Liver (tissue), 9 donors: ENCODE data around the gene DLGAP5. TPM values are rescaled to one million over a fixed set of nuclear protein-coding genes. Genes with fewer than 3 reads are reported as not detected.

ENCODE experiments used
- DNase-seq: peaks from one replicate; pipeline ENCODE4 v3.0.0-alpha.2; 2017; ENCODE audit warnings: low spot score
- H3K27ac ChIP-seq, 2 donors: one replicate each; pipeline ENCODE4 v1.7.0; 2013; ENCODE audit warnings: inconsistent platforms in 2 of 2, low read length in 2 of 2, control low read depth in 1 of 2, low read depth in 1 of 2, mild to moderate bottlenecking in 1 of 2
- H3K27me3 ChIP-seq, 4 donors: one replicate each; pipeline versions ENCODE4 v1.6.1 to v1.7.0; 2013; ENCODE audit warnings: low read length in 3 of 4, inconsistent platforms in 1 of 4, mild to moderate bottlenecking in 1 of 4, moderate library complexity in 1 of 4; ENCODE audit not compliant: control insufficient read depth in 4 of 4, insufficient read depth in 4 of 4
- H3K36me3 ChIP-seq, 4 donors: one replicate each; pipeline versions ENCODE4 v1.6.1 to v1.7.0; 2013; ENCODE audit warnings: low read length in 3 of 4, mild to moderate bottlenecking in 3 of 4, low read depth in 1 of 4, moderate library complexity in 1 of 4; ENCODE audit not compliant: control insufficient read depth in 4 of 4, insufficient read depth in 3 of 4
- H3K4me1 ChIP-seq, 4 donors: one replicate each; pipeline versions ENCODE4 v1.6.1 to v1.7.0; 2013; ENCODE audit warnings: low read length in 3 of 4, mild to moderate bottlenecking in 3 of 4, moderate library complexity in 1 of 4; ENCODE audit not compliant: control insufficient read depth in 4 of 4, insufficient read depth in 4 of 4
- H3K4me3 ChIP-seq, 3 donors: one replicate each; pipeline versions ENCODE4 v1.6.1 to v1.7.0; 2013; ENCODE audit warnings: low read length in 3 of 3, control low read depth in 1 of 3, low read depth in 1 of 3, mild to moderate bottlenecking in 1 of 3
- H3K9ac ChIP-seq, 2 donors: one replicate each; pipeline ENCODE4 v1.7.0; 2013; ENCODE audit warnings: low read length in 2 of 2, mild to moderate bottlenecking in 2 of 2, moderate library complexity in 2 of 2, control low read depth in 1 of 2, low read depth in 1 of 2
- H3K9me3 ChIP-seq, 4 donors: one replicate each; pipeline versions ENCODE4 v1.6.1 to v1.7.0; 2013; ENCODE audit warnings: low read length in 3 of 4; ENCODE audit not compliant: control insufficient read depth in 4 of 4
- ATF3 ChIP-seq: IDR thresholded peaks from 2 replicates; pipeline ENCODE4 v1.6.1; 2016; ENCODE audit warnings: antibody characterized with exemption
- CTCF ChIP-seq: fragments of 150-350 bp; IDR thresholded peaks from 2 replicates; pipeline ENCODE4 v1.5.1; 2017; ENCODE audit warnings: improper control_type of control experiment, low read depth, low read length; ENCODE audit not compliant: missing input control
- EGR1 ChIP-seq, 2 donors: IDR thresholded peaks; 2 replicates each; pipeline ENCODE4 v1.6.1; 2016 to 2018; ENCODE audit warnings: antibody characterized with exemption in 2 of 2, low read depth in 2 of 2
- FOXA1 ChIP-seq: IDR thresholded peaks from 2 replicates; pipeline ENCODE4 v1.6.1; 2016; ENCODE audit warnings: antibody characterized with exemption
- FOXA2 ChIP-seq: IDR thresholded peaks from 2 replicates; pipeline ENCODE4 v1.6.1; 2016; ENCODE audit warnings: antibody characterized with exemption
- GABPA ChIP-seq, 2 donors: IDR thresholded peaks in 1 of 2; conservative IDR thresholded peaks in 1 of 2; 2 replicates each; pipeline ENCODE4 v1.6.1; 2016; ENCODE audit warnings: antibody characterized with exemption in 2 of 2, mild to moderate bottlenecking in 1 of 2, moderate library complexity in 1 of 2
- HNF4A ChIP-seq, 2 donors: conservative IDR thresholded peaks; 2 replicates each; pipeline ENCODE4 v1.6.1; 2016; ENCODE audit warnings: antibody characterized with exemption in 2 of 2, mild to moderate bottlenecking in 2 of 2
- HNF4G ChIP-seq: IDR thresholded peaks from 2 replicates; pipeline ENCODE4 v1.6.1; 2016; ENCODE audit warnings: antibody characterized with exemption
- JUND ChIP-seq, 2 donors: IDR thresholded peaks; 2 replicates each; pipeline ENCODE4 v1.6.1; 2016; ENCODE audit warnings: antibody characterized with exemption in 2 of 2
- MAX ChIP-seq: IDR thresholded peaks from 2 replicates; pipeline ENCODE4 v1.6.1; 2016; ENCODE audit warnings: antibody characterized with exemption
- NR2F2 ChIP-seq: IDR thresholded peaks from 2 replicates; pipeline ENCODE4 v1.6.1; 2016; ENCODE audit warnings: antibody characterized with exemption
- RAD21 ChIP-seq, 2 donors: IDR thresholded peaks; 2 replicates each; pipeline ENCODE4 v1.6.1; 2016; ENCODE audit warnings: antibody characterized with exemption in 2 of 2, mild to moderate bottlenecking in 2 of 2
- REST ChIP-seq: IDR thresholded peaks from 2 replicates; pipeline ENCODE4 v1.6.1; 2016; ENCODE audit warnings: antibody characterized with exemption, mild to moderate bottlenecking
- RXRA ChIP-seq, 2 donors: IDR thresholded peaks; 2 replicates each; pipeline ENCODE4 v1.6.1; 2017 to 2018; ENCODE audit warnings: antibody characterized with exemption in 2 of 2, mild to moderate bottlenecking in 1 of 2
- SP1 ChIP-seq: IDR thresholded peaks from 2 replicates; pipeline ENCODE4 v1.6.1; 2018; ENCODE audit warnings: antibody characterized with exemption, mild to moderate bottlenecking
- TAF1 ChIP-seq: conservative IDR thresholded peaks from 2 replicates; pipeline ENCODE4 v1.6.1; 2016; ENCODE audit warnings: antibody characterized with exemption, mild to moderate bottlenecking
- YY1 ChIP-seq: IDR thresholded peaks from 2 replicates; pipeline ENCODE4 v1.6.1; 2016; ENCODE audit warnings: antibody characterized with exemption, mild to moderate bottlenecking
- ZBTB33 ChIP-seq: IDR thresholded peaks from 2 replicates; pipeline ENCODE4 v1.6.1; 2016; ENCODE audit warnings: antibody characterized with exemption
- WGBS: extraction: QIAGEN DNeasy Blood & Tissue Kit; methylation state at CpG from one replicate; pipeline ENCODE4 v1.1.7; 2013; 5-methylcytosine and 5-hydroxymethylcytosine counted together
- polyA plus RNA-seq, 2 donors: library from polyadenylated mRNA; stranded (reverse) in 1 of 2; unstranded in 1 of 2; fragments of 200-250 nt in 1 of 2; fragments of >200 nt in 1 of 2; fragmentation: Nextera tagmentation in 1 of 2; extraction: Ambion mirVana in 1 of 2; gene quantifications; one replicate each; pipeline versions ENCODE4 v1.2.1 to v1.2.3, GENCODE V29; 2013 to 2015
- total RNA-seq, 2 donors: library from RNA; depleted of rRNA; stranded (reverse); fragments of >200 nt; gene quantifications; one replicate each; pipeline ENCODE4 v1.2.3, GENCODE V29; 2014
- donor health status: healthy.
- donor health status: healthy.
- donor health status: healthy.
- donor health status: healthy.
- donor health status: healthy.

DLGAP5 gene
- total and polyA plus RNA-seq, 4 donors, result under 0.01 to 42.5 (median 0.70) TPM

GRCh38 chr14:55133416-55133815, 58.0 kb downstream of the DLGAP5 start:
- no peak overlapping the region for H3K9ac ChIP-seq
- H3K9me3 ChIP-seq, result no peaks in the 10 kb centered on the region
- H3K27ac ChIP-seq, result no peak overlapping the region
- peaks cover 0 to 3% (median 1%) of the 10 kb centered on the region in 4 donors for H3K27me3 ChIP-seq
- 80% methylated on average over 4 of the region's 4 CpGs for WGBS
- peak; percentile 14 to 34 for TF ChIP-seq RAD21 (IDR thresholded peaks at IDR 0.05)
- no peak for TF ChIP-seq MAX
- H3K4me1 ChIP-seq, result peaks cover 0 to 16% (median 8%) of the 10 kb centered on the region in 4 donors
- H3K4me3 ChIP-seq, result no peak overlapping the region
- DNase-seq, result no peak
- H3K36me3 ChIP-seq, result no peaks in the 10 kb centered on the region

- no peak for TF ChIP-seq ZBTB33
- TF ChIP-seq RXRA (IDR thresholded peaks at IDR 0.05), result no peak
- no peak for TF ChIP-seq JUND (IDR thresholded peaks at IDR 0.05)
- TF ChIP-seq SP1, result no peak
- no peak for TF ChIP-seq CTCF
- TF ChIP-seq FOXA2, result no peak
- no peak for TF ChIP-seq YY1
- TF ChIP-seq FOXA1, result no peak
- no peak for TF ChIP-seq GABPA (IDR thresholded peaks at IDR 0.05 in 1 of 2, conservative IDR thresholded peaks at IDR 0.05 in 1 of 2)
- no peak for TF ChIP-seq NR2F2
- TF ChIP-seq HNF4A (conservative IDR thresholded peaks at IDR 0.05), result no peak
- no peak for TF ChIP-seq EGR1 (IDR thresholded peaks at IDR 0.05; ENCODE audit: low read depth in 2 of 2)
- TF ChIP-seq ATF3, result no peak
- TF ChIP-seq TAF1, result no peak
- TF ChIP-seq REST, result no peak
- no peak for TF ChIP-seq HNF4G
- TF ChIP-seq RAD21 (IDR thresholded peaks at IDR 0.05), result no peak
- no peak for TF ChIP-seq MAX
- WGBS, result 77% methylated on average over 7 of the region's 7 CpGs
- no peak overlapping the region for H3K27ac ChIP-seq
- H3K27me3 ChIP-seq, result peaks cover 0 to 3% (median 1%) of the 10 kb centered on the region in 4 donors
- peaks cover 0 to 16% (median 8%) of the 10 kb centered on the region in 4 donors for H3K4me1 ChIP-seq
- H3K4me3 ChIP-seq, result no peak overlapping the region
- no peaks in the 10 kb centered on the region for H3K9me3 ChIP-seq
- no peak for DNase-seq
- no peak overlapping the region for H3K9ac ChIP-seq
- no peaks in the 10 kb centered on the region for H3K36me3 ChIP-seq
Measured at GRCh38 chr14:55131370-55132137, 59.8 kb downstream of the DLGAP5 start.
